Measurements from ENCODE around the gene ELAVL4. TPM values are rescaled to one million over a fixed set of nuclear protein-coding genes. Genes with fewer than 3 reads are reported as not detected.

ELAVL4 gene
- total RNA-seq, 3 donors from 2014 or later (not counting 1 experiment from before 2014, with no cell fraction given): not detected

GRCh38 chr1:50126927-50127715 lies 18.4 kb downstream of the ELAVL4 start:
- TF ChIP-seq CTCF (IDR thresholded peaks at IDR 0.05): no peak
- WGBS (ENCODE audit: insufficient coverage): 92% methylated on average over 3 of the region's 5 CpGs
- no peak overlapping the region for H3K4me3 Mint-ChIP-seq
- no peak for DNase-seq
- no peaks in the 10 kb centered on the region for H3K27me3 ChIP-seq (ENCODE audit: control insufficient read depth, insufficient read depth, low read length)
- H3K4me3 ChIP-seq (ENCODE audit: low read length): no peak overlapping the region
- H3K9me3 Mint-ChIP-seq: no peaks in the 10 kb centered on the region
- peaks cover 8 to 16% of the 10 kb centered on the region in 2 donors for H3K27me3 Mint-ChIP-seq (ENCODE audit: low read depth in 2 of 2)
- H3K9me3 ChIP-seq (ENCODE audit: control insufficient read depth, insufficient read depth, low read length): no peaks in the 10 kb centered on the region
- ATAC-seq: no peak
- H3K36me3 ChIP-seq (ENCODE audit: control insufficient read depth, insufficient read depth, low read length): no peaks in the 10 kb centered on the region
- H3K27ac Mint-ChIP-seq: no peak overlapping the region
- no peaks in the 10 kb centered on the region for H3K36me3 Mint-ChIP-seq
- no peak overlapping the region for H3K27ac ChIP-seq (ENCODE audit: low read length)
- no peaks in the 10 kb centered on the region for H3K4me1 Mint-ChIP-seq
- intact Hi-C loops (cut with micrococcal nuclease): no loop called here
- H3K4me1 ChIP-seq (ENCODE audit: control insufficient read depth, insufficient read depth, low read length): no peaks in the 10 kb centered on the region

- TF ChIP-seq CTCF (IDR thresholded peaks at IDR 0.05): no peak
- Histone ChIP-seq H3K9me3 (ENCODE audit: control insufficient read depth, insufficient read depth, low read length) (no peaks in the 10 kb centered on the region), H3K27me3 (ENCODE audit: control insufficient read depth, insufficient read depth, low read length) (no peaks in the 10 kb centered on the region), H3K36me3 (ENCODE audit: control insufficient read depth, insufficient read depth, low read length) (no peaks in the 10 kb centered on the region), H3K4me3 (ENCODE audit: low read length) (no peak overlapping the region), H3K27ac (ENCODE audit: low read length) (no peak overlapping the region), H3K4me1 (ENCODE audit: control insufficient read depth, insufficient read depth, low read length) (no peaks in the 10 kb centered on the region)
- no peak for DNase-seq
- intact Hi-C loops (cut with micrococcal nuclease): no loop called here
- no peaks in the 10 kb centered on the region for H3K4me1 Mint-ChIP-seq
- H3K4me3 Mint-ChIP-seq: no peak overlapping the region
- 92% methylated on average over 1 of the region's 1 CpG for WGBS (ENCODE audit: insufficient coverage)
- H3K9me3 Mint-ChIP-seq: no peaks in the 10 kb centered on the region
- H3K27me3 Mint-ChIP-seq (ENCODE audit: low read depth in 2 of 2): peaks cover 2 to 21% of the 10 kb centered on the region in 2 donors
- H3K36me3 Mint-ChIP-seq: no peaks in the 10 kb centered on the region
- H3K27ac Mint-ChIP-seq: no peak overlapping the region
- ATAC-seq: no peak
Observed at GRCh38 chr1:50129201-50129600, 20.5 kb downstream of the ELAVL4 start.

GRCh38 chr1:50132347-50132894 lies 23.7 kb downstream of the ELAVL4 start:
- no peak overlapping the region for H3K27ac Mint-ChIP-seq
- intact Hi-C loops (cut with micrococcal nuclease): no loop called here
- Histone ChIP-seq H3K36me3 (ENCODE audit: control insufficient read depth, insufficient read depth, low read length) (no peaks in the 10 kb centered on the region), H3K4me3 (ENCODE audit: low read length) (no peak overlapping the region), H3K27me3 (ENCODE audit: control insufficient read depth, insufficient read depth, low read length) (no peaks in the 10 kb centered on the region), H3K9me3 (ENCODE audit: control insufficient read depth, insufficient read depth, low read length) (no peaks in the 10 kb centered on the region), H3K27ac (ENCODE audit: low read length) (no peak overlapping the region), H3K4me1 (ENCODE audit: control insufficient read depth, insufficient read depth, low read length) (no peaks in the 10 kb centered on the region)
- no peaks in the 10 kb centered on the region for H3K4me1 Mint-ChIP-seq
- DNase-seq (no peak), ATAC-seq (no peak)
- TF ChIP-seq CTCF (IDR thresholded peaks at IDR 0.05): no peak
- no peaks in the 10 kb centered on the region for H3K36me3 Mint-ChIP-seq
- WGBS (ENCODE audit: insufficient coverage): 91% methylated on average over 3 of the region's 3 CpGs
- H3K9me3 Mint-ChIP-seq: no peaks in the 10 kb centered on the region
- peaks cover 0 to 21% of the 10 kb centered on the region in 2 donors for H3K27me3 Mint-ChIP-seq (ENCODE audit: low read depth in 2 of 2)
- no peak overlapping the region for H3K4me3 Mint-ChIP-seq
